ENCODE results near the gene PML.
A peak's percentile ranks its signal among the peaks of the same experiment; 100 is the strongest.

PML gene

DNA sequence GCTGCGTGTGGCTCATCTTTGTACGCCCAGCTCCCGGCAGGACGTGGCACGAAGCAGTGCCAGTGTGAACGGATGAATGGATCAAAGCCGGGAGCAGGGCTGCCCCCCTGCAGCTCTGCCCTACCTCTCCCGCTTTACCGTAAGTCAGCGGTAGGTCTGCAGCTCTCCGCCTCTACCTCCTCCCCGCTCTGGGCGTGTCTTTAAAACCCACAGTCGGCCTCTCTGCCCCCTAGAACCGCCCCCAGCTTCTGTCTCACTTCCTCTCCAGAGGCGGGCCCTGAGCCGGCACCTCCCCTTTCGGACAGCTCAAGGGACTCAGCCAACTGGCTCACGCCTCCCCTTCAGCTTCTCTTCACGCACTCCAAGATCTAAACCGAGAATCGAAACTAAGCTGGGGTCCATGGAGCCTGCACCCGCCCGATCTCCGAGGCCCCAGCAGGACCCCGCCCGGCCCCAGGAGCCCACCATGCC, at the start of gene PML:
TSS of gene PML (plus strand) at position 304 of the 471 bp plus-strand sequence. CDS start at position 401, 97 bp downstream.
- TF ChIP-seq Cebpa-rat (IDR thresholded peaks at IDR 0.05) = no peak
- H3K27me3 ChIP-seq = no peaks in the 10 kb centered on the region
- H4K20me1 ChIP-seq = peaks cover 10 to 34% (median 21%) of the 10 kb centered on the region in 11 experiments; a peak in 17 of 22 replicates
- H3K4me3 ChIP-seq = peak within 1 kb of the TSS; percentile 76 to 96 (median 84)
- H3K4me1 ChIP-seq = peaks cover 61 to 80% (median 74%) of the 10 kb centered on the region in 10 experiments
- peak within 1 kb of the TSS; percentile 93 to 100 (median 97) for H3K4me2 ChIP-seq
- H3K27ac ChIP-seq = peak within 1 kb of the TSS; percentile 67 to 90 (median 84)
- H3K9ac ChIP-seq = peak within 1 kb of the TSS; percentile 82 to 92 (median 89)
- peaks cover 15 to 20% (median 19%) of the 10 kb centered on the region in 11 experiments; a peak in 21 of 22 replicates for H3K36me3 ChIP-seq
- no peaks in the 10 kb centered on the region for H3K9me3 ChIP-seq (replicated peaks in 1 of 11)

- Histone ChIP-seq H3K36me3 (no peaks in the 10 kb centered on the region), H3K4me2 (peak overlapping the region in 8 of 11 experiments; percentile 13 to 77 (median 61); a peak in 13 of 22 replicates)
Observed at GRCh38 chr15:73945130-73945508, 49.4 kb upstream of the PML start.

GRCh38 chr15:73946046-73946721, 48.3 kb upstream of the PML start:
- Histone ChIP-seq H3K36me3 (no peaks in the 10 kb centered on the region), H3K27me3 (no peaks in the 10 kb centered on the region), H3K4me3 (no peak overlapping the region), H3K27ac (no peak overlapping the region), H3K9ac (no peak overlapping the region; a peak in 1 of 22 replicates), H3K9me3 (replicated peaks in 1 of 11) (no peaks in the 10 kb centered on the region), H4K20me1 (peaks cover 0 to 15% (median 0%) of the 10 kb centered on the region in 11 experiments; a peak in 2 of 22 replicates), H3K4me1 (peaks cover 13 to 65% (median 39%) of the 10 kb centered on the region in 10 experiments), H3K4me2 (peak overlapping the region in 8 of 11 experiments; percentile 32 to 77 (median 62); a peak in 15 of 22 replicates)
- TF ChIP-seq Cebpa-rat (IDR thresholded peaks at IDR 0.05) = no peak

More at GRCh38 chr15:73945130-73945508, 49.4 kb upstream of the PML start:
- Histone ChIP-seq H3K9ac (no peak overlapping the region), H3K9me3 (replicated peaks in 1 of 11) (no peaks in the 10 kb centered on the region), H4K20me1 (peaks cover 0 to 20% (median 0%) of the 10 kb centered on the region in 11 experiments; a peak in 2 of 22 replicates), H3K4me1 (peaks cover 3 to 61% (median 34%) of the 10 kb centered on the region in 10 experiments; a peak in 19 of 20 replicates), H3K27me3 (no peaks in the 10 kb centered on the region), H3K4me3 (no peak overlapping the region), H3K27ac (no peak overlapping the region)
- TF ChIP-seq Cebpa-rat (IDR thresholded peaks at IDR 0.05) = no peak

DNA sequence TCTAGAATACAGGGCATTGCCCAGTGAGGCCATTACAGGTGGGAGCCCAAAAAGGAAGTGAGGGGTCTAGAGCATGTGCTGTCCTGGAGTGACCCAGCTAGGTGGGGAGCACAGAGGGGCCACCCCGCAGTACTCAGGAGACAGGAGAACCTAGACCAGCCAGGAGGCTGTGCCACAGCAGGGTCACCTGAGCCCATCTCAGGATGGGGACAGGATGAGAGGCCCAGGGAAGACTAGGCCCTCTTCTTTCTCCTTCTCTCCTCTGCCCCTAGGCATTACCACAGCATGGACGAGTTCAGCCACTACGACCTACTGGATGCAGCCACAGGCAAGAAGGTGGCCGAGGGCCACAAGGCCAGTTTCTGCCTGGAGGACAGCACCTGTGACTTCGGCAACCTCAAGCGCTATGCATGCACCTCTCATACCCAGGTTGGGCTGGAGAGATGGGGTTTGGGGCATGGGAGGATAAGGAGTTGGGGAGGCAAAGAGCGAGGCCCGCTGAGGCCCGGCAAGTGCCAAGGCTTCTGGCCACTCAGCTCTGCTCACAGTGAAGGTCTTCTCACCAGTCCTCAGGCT, 47.6 kb upstream of the PML start:
- no peaks in the 10 kb centered on the region for H3K9me3 ChIP-seq (replicated peaks in 1 of 11)
- peak overlapping the region in 6 of 11 experiments; percentile 45 to 77 (median 72); a peak in 12 of 22 replicates for H3K4me2 ChIP-seq
- H3K9ac ChIP-seq = no peak overlapping the region; a peak in 1 of 22 replicates
- no peak for TF ChIP-seq Cebpa-rat (IDR thresholded peaks at IDR 0.05)
- no peak overlapping the region for H3K4me3 ChIP-seq
- no peaks in the 10 kb centered on the region for H3K36me3 ChIP-seq
- no peak overlapping the region for H3K27ac ChIP-seq
- H3K27me3 ChIP-seq = no peaks in the 10 kb centered on the region
- H4K20me1 ChIP-seq = peaks cover 0 to 8% (median 0%) of the 10 kb centered on the region in 11 experiments; a peak in 1 of 22 replicates
- peaks cover 19 to 70% (median 46%) of the 10 kb centered on the region in 10 experiments for H3K4me1 ChIP-seq

DNA sequence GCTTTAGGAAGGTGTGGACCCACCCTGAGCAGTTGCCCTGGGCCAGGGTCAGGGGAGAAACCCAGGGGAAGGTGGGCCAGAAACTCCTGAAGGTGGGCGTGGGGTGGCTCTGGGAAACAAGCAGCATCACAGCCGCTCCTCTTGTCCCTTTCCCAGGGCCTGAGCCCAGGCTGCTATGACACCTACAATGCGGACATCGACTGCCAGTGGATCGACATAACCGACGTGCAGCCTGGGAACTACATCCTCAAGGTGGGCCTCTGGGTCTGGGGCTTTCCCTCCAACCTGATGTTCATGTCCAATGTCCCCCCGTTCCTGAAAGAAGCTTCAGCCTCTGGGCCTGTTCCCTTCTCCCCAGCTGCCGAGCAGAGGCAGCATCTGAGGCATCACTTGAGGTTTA, 46.9 kb upstream of the PML start:
- H3K36me3 ChIP-seq = no peaks in the 10 kb centered on the region
- no peak overlapping the region for H3K9ac ChIP-seq
- H4K20me1 ChIP-seq = peaks cover 0 to 5% (median 0%) of the 10 kb centered on the region in 11 experiments; a peak in 1 of 22 replicates
- H3K4me1 ChIP-seq = peaks cover 25 to 70% (median 53%) of the 10 kb centered on the region in 10 experiments
- no peak overlapping the region for H3K27ac ChIP-seq
- H3K27me3 ChIP-seq = no peaks in the 10 kb centered on the region
- no peak for TF ChIP-seq Cebpa-rat (IDR thresholded peaks at IDR 0.05)
- no peak overlapping the region for H3K4me3 ChIP-seq
- H3K9me3 ChIP-seq (replicated peaks in 1 of 11) = no peaks in the 10 kb centered on the region
- H3K4me2 ChIP-seq = no peak overlapping the region

DNA sequence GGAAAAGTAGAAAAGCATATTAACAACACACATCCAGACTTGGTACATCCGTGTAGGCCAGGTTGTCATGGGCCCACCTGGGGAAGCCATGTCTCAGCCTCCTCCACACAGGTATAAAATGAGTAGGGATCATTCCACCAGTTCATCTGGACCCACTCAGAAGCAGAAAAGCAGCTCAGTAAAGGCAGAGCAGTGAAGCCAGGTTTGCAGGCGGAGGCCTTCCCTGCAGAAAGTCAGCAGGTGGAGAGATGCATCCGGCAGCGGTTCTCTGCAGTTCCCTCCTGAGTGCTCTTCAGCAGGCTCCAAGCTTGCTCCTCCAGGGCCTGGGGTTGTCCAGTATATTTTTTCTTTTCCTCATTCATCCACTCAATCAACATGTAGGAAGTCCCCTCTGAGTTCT, 46.1 kb upstream of the PML start:
- no peak for TF ChIP-seq Cebpa-rat (IDR thresholded peaks at IDR 0.05)
- no peak overlapping the region for H3K9ac ChIP-seq

GRCh38 chr15:73948982-73949381, 45.5 kb upstream of the PML start:
- Histone ChIP-seq H3K4me2 (no peak overlapping the region), H3K4me3 (no peak overlapping the region), H3K36me3 (no peaks in the 10 kb centered on the region), H3K4me1 (peaks cover 32 to 79% (median 57%) of the 10 kb centered on the region in 10 experiments), H3K9ac (no peak overlapping the region), H4K20me1 (peaks cover 0 to 5% (median 0%) of the 10 kb centered on the region in 11 experiments; a peak in 1 of 22 replicates), H3K27ac (no peak overlapping the region), H3K9me3 (replicated peaks in 1 of 11) (no peaks in the 10 kb centered on the region), H3K27me3 (no peaks in the 10 kb centered on the region)
- no peak for TF ChIP-seq Cebpa-rat (IDR thresholded peaks at IDR 0.05)

More for the DNA sequence above, 46.1 kb upstream of the PML start:
- Histone ChIP-seq H3K27me3 (no peaks in the 10 kb centered on the region), H4K20me1 (peaks cover 0 to 5% (median 0%) of the 10 kb centered on the region in 11 experiments; a peak in 1 of 22 replicates), H3K9me3 (replicated peaks in 1 of 11) (no peaks in the 10 kb centered on the region), H3K27ac (no peak overlapping the region), H3K4me2 (no peak overlapping the region), H3K4me3 (no peak overlapping the region), H3K4me1 (peaks cover 30 to 75% (median 56%) of the 10 kb centered on the region in 10 experiments), H3K36me3 (no peaks in the 10 kb centered on the region)

DNA sequence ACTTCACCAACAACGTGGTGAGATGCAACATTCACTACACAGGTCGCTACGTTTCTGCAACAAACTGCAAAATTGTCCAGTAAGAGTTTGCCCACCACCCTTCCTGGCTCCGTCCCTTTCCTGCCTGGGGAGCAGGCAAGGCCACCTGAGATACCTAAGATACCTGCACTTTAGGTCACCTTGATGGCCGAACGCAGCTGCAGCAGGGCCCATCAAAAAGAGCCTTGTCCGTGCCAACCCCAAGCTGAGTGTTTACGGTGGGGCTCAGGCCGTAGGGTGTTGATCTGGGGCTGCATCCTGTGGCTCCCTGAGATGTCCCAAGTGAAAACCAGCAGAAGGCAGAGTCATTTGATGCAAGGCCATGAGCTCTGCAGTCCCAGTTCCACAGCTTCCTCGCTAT, 45.0 kb upstream of the PML start:
- TF ChIP-seq Cebpa-rat (IDR thresholded peaks at IDR 0.05) = no peak
- Histone ChIP-seq H3K9me3 (replicated peaks in 1 of 11) (no peaks in the 10 kb centered on the region), H3K9ac (peak overlapping the region in 1 of 11 experiments; percentile 58; a peak in 1 of 22 replicates), H3K4me2 (no peak overlapping the region), H3K4me1 (peaks cover 32 to 80% (median 53%) of the 10 kb centered on the region in 10 experiments), H4K20me1 (peaks cover 0 to 5% (median 0%) of the 10 kb centered on the region in 11 experiments; a peak in 1 of 22 replicates), H3K27me3 (no peaks in the 10 kb centered on the region), H3K4me3 (no peak overlapping the region), H3K27ac (no peak overlapping the region), H3K36me3 (no peaks in the 10 kb centered on the region)

GRCh38 chr15:73950479-73950830, 44.1 kb upstream of the PML start:
- peak overlapping the region in 8 of 11 experiments; percentile 21 to 69 (median 43); a peak in 8 of 22 replicates for H3K27ac ChIP-seq
- 0 out of 22 replicates have a peak, but pooled peaks cover 0 to 5% (median 0%) of the 10 kb centered on the region in 11 experiments for H4K20me1 ChIP-seq
- H3K27me3 ChIP-seq = no peaks in the 10 kb centered on the region
- peak overlapping the region; percentile 73 to 92 (median 87) for H3K4me2 ChIP-seq
- H3K4me1 ChIP-seq = peaks cover 29 to 71% (median 46%) of the 10 kb centered on the region in 10 experiments
- no peak overlapping the region for H3K4me3 ChIP-seq
- H3K9ac ChIP-seq = peak overlapping the region in 7 of 11 experiments; percentile 28 to 69 (median 60); a peak in 8 of 22 replicates
- H3K36me3 ChIP-seq = no peaks in the 10 kb centered on the region
- no peaks in the 10 kb centered on the region for H3K9me3 ChIP-seq (replicated peaks in 1 of 11)
- no peak for TF ChIP-seq Cebpa-rat (IDR thresholded peaks at IDR 0.05)
